Measurements from ENCODE around the gene SCYL3. TPM values are rescaled to one million over a fixed set of nuclear protein-coding genes. Genes with fewer than 3 reads are reported as not detected.

The SCYL3 gene, protein sequence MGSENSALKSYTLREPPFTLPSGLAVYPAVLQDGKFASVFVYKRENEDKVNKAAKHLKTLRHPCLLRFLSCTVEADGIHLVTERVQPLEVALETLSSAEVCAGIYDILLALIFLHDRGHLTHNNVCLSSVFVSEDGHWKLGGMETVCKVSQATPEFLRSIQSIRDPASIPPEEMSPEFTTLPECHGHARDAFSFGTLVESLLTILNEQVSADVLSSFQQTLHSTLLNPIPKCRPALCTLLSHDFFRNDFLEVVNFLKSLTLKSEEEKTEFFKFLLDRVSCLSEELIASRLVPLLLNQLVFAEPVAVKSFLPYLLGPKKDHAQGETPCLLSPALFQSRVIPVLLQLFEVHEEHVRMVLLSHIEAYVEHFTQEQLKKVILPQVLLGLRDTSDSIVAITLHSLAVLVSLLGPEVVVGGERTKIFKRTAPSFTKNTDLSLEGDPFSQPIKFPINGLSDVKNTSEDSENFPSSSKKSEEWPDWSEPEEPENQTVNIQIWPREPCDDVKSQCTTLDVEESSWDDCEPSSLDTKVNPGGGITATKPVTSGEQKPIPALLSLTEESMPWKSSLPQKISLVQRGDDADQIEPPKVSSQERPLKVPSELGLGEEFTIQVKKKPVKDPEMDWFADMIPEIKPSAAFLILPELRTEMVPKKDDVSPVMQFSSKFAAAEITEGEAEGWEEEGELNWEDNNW
- total RNA-seq: 10 to 100 TPM; 10.5 to 20.8 (median 18.2) TPM
- 24.4 TPM for total RNA-seq (2013)
- total RNA-seq: 16.5 to 78.1 (median 37.4) reads per million in 29 experiments

DNA sequence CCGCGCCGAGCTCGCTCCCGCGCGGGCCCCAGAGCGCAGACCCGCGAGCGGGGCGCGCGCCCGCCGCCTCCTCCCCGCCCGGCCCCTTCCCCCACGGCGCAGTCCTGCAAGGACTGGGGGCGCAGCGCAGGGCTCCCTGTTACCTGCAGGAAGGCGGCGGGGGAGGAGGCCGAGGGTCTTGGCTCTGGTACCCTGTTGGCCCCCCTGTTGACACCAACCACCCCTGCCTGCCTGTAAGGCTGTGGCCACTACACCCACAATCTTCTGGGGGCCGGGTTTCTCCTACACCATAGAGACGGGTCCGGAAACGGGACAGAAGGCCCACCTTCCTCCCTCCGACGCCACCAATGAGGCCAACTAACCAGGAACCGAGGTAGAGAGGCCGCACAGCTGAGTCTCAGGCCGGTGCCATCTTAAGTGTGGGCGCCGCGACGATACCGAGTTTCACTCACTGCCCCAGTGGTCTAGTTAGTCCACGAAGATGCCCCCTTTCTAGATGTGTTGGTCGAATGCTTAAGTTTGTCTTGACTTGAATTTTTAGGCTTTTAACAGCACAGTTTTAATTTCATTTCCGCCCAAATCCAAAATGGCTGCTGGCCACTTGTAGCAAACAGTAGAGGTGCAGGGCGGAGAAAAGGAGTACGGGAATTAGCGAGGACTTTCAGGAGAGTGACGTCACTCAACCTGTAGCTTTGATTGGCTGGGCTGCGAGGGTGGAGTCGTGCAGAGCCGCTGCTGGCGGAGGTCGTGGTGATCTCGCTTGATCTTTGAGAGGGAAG, at the start of gene SCYL3:
Gene SCYL3 (minus strand): TSS at position 252 of the 779 bp plus-strand sequence. CDS start 5,056 bp downstream, outside the sequence.
- Histone ChIP-seq H3K27ac (ENCODE audit: low read length) (peak within 1 kb of the TSS; percentile 98), H3K27me3 (replicated peaks in 1 of 2; ENCODE audit: control insufficient read depth in 2 of 2, extremely low read depth in 1 of 2, insufficient read depth in 2 of 2, low read length in 1 of 2) (no peaks in the 10 kb centered on the region), H3K4me1 (ENCODE audit: control insufficient read depth in 1 of 2, extremely low read depth in 1 of 2, insufficient read depth in 2 of 2, low read length in 2 of 2) (peaks cover 24 to 27% of the 10 kb centered on the region in 2 experiments), H3K36me3 (ENCODE audit: control insufficient read depth in 2 of 2, extremely low read depth in 1 of 2, insufficient read depth in 1 of 2, low read length in 1 of 2) (peaks cover 0 to under 1% of the 10 kb centered on the region in 2 donors), H3K9me3 (no peaks in the 10 kb centered on the region), H3K4me3 (ENCODE audit: control insufficient read depth in 1 of 2, extremely low read depth in 1 of 2, low read length in 1 of 2) (peak within 1 kb of the TSS; percentile 61 to 95)
- Mint-ChIP-seq H3K36me3 (no peaks in the 10 kb centered on the region), H3K4me3 (peak within 1 kb of the TSS; percentile 87 to 90 (median 89)), H3K27me3 (peaks cover 0 to 10% of the 10 kb centered on the region in 2 donors), H3K4me1 (peaks cover 46 to 49% (median 48%) of the 10 kb centered on the region in 3 donors), H3K9me3 (no peaks in the 10 kb centered on the region), H3K27ac (peak within 1 kb of the TSS; percentile 99 to 100)
- under 1% methylated on average over 40 of the region's 52 CpGs for WGBS (ENCODE audit: insufficient coverage)
- CTCF ChIA-PET: interaction anchor here (0.9 to 1.7 kb wide), 5 partner anchors 11 to 1420 kb away, joined by 3 to 13 read pairs (median 4); partner anchors contain the start of genes FMO4 (in 1 of the 2) and KIFAP3 (in 1 of the 2)
- POLR2A ChIA-PET: interaction anchor here (0.6 to 2.8 kb wide), 16 partner anchors 8 to 1957 kb away, joined by 3 to 11 read pairs (median 4); partner anchors contain the start of genes BLZF1 (in 1 of the 2), DCAF6 (in 1 of the 2), KIFAP3 (in 1 of the 2) and MPC2 (in 1 of the 2)
- DNase-seq (peak; percentile 81 to 95 (median 88)), ATAC-seq (replicated peaks in 1 of 4) (peak; percentile 88 to 89 (median 88))

DNA sequence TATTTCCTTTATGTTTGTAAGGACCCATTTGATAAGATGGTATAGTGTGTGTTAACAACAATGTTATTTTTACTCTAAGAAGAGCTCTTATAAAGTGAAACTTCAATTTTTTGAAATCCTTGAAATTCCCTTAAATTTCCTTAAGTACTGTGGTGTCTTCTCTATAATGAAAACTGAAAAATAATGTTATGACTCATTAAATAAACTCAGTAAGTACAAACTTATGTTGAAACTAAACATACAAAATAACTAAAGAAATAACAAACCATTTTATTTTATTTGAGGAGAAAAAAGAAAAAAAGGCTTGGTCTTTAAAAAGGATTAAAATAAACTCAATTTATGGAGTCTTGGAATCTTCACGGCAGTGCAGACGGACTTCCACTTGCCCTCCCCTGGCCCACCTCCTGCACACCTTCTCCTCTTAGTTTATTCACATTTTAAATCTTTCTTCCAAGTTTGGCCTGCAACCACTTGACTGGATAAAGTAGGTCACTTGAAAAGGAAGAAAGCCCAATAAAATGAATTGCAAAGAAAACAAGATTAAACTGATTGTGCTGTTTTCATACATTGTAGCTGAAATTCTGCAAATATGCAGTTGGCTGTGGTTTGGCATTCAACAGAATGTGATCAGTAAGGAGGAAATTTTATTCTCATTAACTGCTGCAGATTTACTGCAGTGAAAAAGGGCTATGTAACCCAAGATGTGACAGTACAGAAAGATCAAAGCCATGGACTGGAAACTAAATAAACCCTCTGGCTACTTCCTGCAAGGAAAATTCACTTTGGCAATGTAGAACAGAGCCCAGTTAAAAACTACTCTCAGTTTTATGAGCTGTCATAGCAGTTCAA, 48.5 kb upstream of the SCYL3 start:
- Mint-ChIP-seq H3K27ac (no peak overlapping the region), H3K4me1 (no peaks in the 10 kb centered on the region), H3K9me3 (no peaks in the 10 kb centered on the region), H3K27me3 (no peaks in the 10 kb centered on the region), H3K4me3 (no peak overlapping the region), H3K36me3 (peaks cover 20% of the 10 kb centered on the region)
- DNase-seq (no peak), ATAC-seq (replicated peaks in 1 of 4) (no peak)
- Histone ChIP-seq H3K36me3 (ENCODE audit: control insufficient read depth in 2 of 2, extremely low read depth in 1 of 2, insufficient read depth in 1 of 2, low read length in 1 of 2) (peaks cover 2 to 4% of the 10 kb centered on the region in 2 donors), H3K4me3 (ENCODE audit: control insufficient read depth in 1 of 2, extremely low read depth in 1 of 2, low read length in 1 of 2) (no peak overlapping the region), H3K27me3 (replicated peaks in 1 of 2; ENCODE audit: control insufficient read depth in 2 of 2, extremely low read depth in 1 of 2, insufficient read depth in 2 of 2, low read length in 1 of 2) (no peaks in the 10 kb centered on the region), H3K27ac (ENCODE audit: low read length) (no peak overlapping the region), H3K4me1 (ENCODE audit: control insufficient read depth in 1 of 2, extremely low read depth in 1 of 2, insufficient read depth in 2 of 2, low read length in 2 of 2) (no peaks in the 10 kb centered on the region), H3K9me3 (no peaks in the 10 kb centered on the region)
- CTCF ChIA-PET: interaction anchor here in 1 of 2 donors (0.6 kb wide), 1 partner anchor 248 kb away, joined by 3 read pairs; no protein-coding TSS in a partner anchor
- POLR2A ChIA-PET: no interaction called here
- WGBS (ENCODE audit: insufficient coverage): no CpG with 5 or more reads among the region's 2 CpGs

DNA sequence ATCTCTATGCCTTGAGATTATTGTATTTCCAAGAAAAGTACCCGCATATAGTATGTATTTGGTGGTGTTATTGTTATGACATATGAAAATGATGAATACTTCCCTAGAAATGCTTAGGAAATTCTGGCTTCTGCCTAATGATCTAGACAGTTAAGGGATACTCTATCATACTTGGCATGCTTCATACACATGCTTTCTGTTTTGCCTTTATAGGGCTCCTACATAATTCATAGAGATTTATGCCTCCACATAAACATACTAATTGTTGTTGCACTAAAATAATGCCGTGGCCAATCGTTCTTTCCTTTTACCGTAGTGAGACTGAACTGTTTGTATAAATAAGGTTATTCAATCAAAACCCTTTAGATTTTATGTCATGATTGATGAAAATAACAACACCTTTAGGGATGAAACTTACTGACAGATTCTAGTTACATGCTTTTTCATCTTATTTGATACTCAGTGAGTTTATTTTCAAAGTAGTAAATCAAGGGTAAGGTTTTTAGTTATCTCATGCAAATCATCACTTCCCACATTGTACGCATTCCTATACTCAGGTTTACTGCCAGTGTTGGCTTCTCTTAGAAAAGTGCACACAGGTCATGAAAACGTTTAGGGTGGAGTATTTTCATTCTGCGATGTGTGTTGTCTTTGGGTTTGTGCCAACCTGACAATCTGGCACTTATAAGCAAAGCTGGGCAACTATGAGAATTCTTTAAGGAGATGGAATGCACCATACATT, 40.5 kb upstream of the SCYL3 start:
- no peaks in the 10 kb centered on the region for H3K4me1 ChIP-seq (ENCODE audit: control insufficient read depth in 1 of 2, extremely low read depth in 1 of 2, insufficient read depth in 2 of 2, low read length in 2 of 2)
- CTCF ChIA-PET: no interaction called here
- no peaks in the 10 kb centered on the region for H3K27me3 ChIP-seq (replicated peaks in 1 of 2; ENCODE audit: control insufficient read depth in 2 of 2, extremely low read depth in 1 of 2, insufficient read depth in 2 of 2, low read length in 1 of 2)
- POLR2A ChIA-PET: no interaction called here
- no peaks in the 10 kb centered on the region for H3K9me3 ChIP-seq
- H3K27me3 Mint-ChIP-seq: no peaks in the 10 kb centered on the region
- no peak overlapping the region for H3K27ac ChIP-seq (ENCODE audit: low read length)
- no CpG with 5 or more reads among the region's 7 CpGs for WGBS (ENCODE audit: insufficient coverage)
- H3K27ac Mint-ChIP-seq: no peak overlapping the region
- no peaks in the 10 kb centered on the region for H3K4me1 Mint-ChIP-seq
- ATAC-seq (replicated peaks in 1 of 4) (no peak), DNase-seq (no peak)
- H3K9me3 Mint-ChIP-seq: no peaks in the 10 kb centered on the region
- peaks cover 5% of the 10 kb centered on the region for H3K36me3 Mint-ChIP-seq
- H3K4me3 Mint-ChIP-seq: no peak overlapping the region
- no peaks in the 10 kb centered on the region for H3K36me3 ChIP-seq (ENCODE audit: control insufficient read depth in 2 of 2, extremely low read depth in 1 of 2, insufficient read depth in 1 of 2, low read length in 1 of 2)
- no peak overlapping the region for H3K4me3 ChIP-seq (ENCODE audit: control insufficient read depth in 1 of 2, extremely low read depth in 1 of 2, low read length in 1 of 2)

DNA sequence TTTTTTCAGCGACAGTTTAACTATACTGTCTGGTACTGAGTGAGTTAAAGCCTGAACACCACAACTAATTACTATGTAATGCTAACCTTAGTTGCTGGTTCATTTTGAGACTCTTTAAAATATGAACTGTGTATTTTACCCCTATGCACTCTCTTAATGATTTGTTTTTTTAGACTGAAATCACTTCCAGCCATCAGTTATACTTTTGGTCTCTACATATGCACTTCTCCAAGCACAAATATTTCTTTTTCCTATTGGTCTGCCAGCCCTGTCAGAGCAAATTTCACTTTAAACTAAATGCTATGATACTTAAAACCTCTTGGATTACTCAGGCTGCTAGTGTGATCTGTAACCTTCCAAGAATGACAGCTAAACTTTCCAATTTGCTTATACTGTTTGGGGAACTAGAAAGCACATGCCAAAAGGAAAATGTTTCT, 38.1 kb upstream of the SCYL3 start:
- no peak overlapping the region for H3K4me3 ChIP-seq (ENCODE audit: control insufficient read depth in 1 of 2, extremely low read depth in 1 of 2, low read length in 1 of 2)
- WGBS (ENCODE audit: insufficient coverage): no CpG with 5 or more reads among the region's 1 CpG
- ATAC-seq (replicated peaks in 1 of 4) (no peak), DNase-seq (no peak)
- POLR2A ChIA-PET: interaction anchor here in 1 of 2 donors (0.6 kb wide), 1 partner anchor 1012 kb away, joined by 3 read pairs; no protein-coding TSS in a partner anchor
- peak overlapping the region in 1 of 2 donors; percentile 55 for H3K27ac Mint-ChIP-seq
- H3K4me3 Mint-ChIP-seq: no peak overlapping the region
- H3K27ac ChIP-seq (ENCODE audit: low read length): no peak overlapping the region
- H3K36me3 ChIP-seq (ENCODE audit: control insufficient read depth in 2 of 2, extremely low read depth in 1 of 2, insufficient read depth in 1 of 2, low read length in 1 of 2): no peaks in the 10 kb centered on the region
- H3K9me3 ChIP-seq: no peaks in the 10 kb centered on the region
- no peaks in the 10 kb centered on the region for H3K36me3 Mint-ChIP-seq
- no peaks in the 10 kb centered on the region for H3K27me3 ChIP-seq (replicated peaks in 1 of 2; ENCODE audit: control insufficient read depth in 2 of 2, extremely low read depth in 1 of 2, insufficient read depth in 2 of 2, low read length in 1 of 2)
- H3K9me3 Mint-ChIP-seq: no peaks in the 10 kb centered on the region
- CTCF ChIA-PET: no interaction called here
- no peaks in the 10 kb centered on the region for H3K27me3 Mint-ChIP-seq
- H3K4me1 ChIP-seq (ENCODE audit: control insufficient read depth in 1 of 2, extremely low read depth in 1 of 2, insufficient read depth in 2 of 2, low read length in 2 of 2): no peaks in the 10 kb centered on the region
- peaks cover 0 to 3% (median 2%) of the 10 kb centered on the region in 3 donors for H3K4me1 Mint-ChIP-seq

DNA sequence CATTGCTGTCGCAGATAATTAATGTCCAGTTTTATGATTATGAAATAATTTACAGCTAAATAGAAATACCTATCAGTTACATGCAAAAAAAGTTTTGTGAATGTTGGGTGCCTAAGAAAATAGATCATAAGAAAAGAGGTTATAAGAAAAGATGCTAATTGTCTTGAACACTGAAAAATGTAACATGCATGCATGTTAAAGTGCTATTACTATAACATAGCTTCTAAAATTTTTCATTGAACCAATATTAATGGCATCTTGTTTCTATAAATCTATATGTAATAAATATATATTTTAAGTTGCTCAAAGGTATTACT, 35.5 kb upstream of the SCYL3 start:
- Mint-ChIP-seq H3K4me3 (no peak overlapping the region), H3K27me3 (no peaks in the 10 kb centered on the region), H3K36me3 (no peaks in the 10 kb centered on the region), H3K4me1 (peaks cover 6 to 7% (median 7%) of the 10 kb centered on the region in 3 donors), H3K9me3 (no peaks in the 10 kb centered on the region), H3K27ac (no peak overlapping the region)
- no peak overlapping the region for H3K27ac ChIP-seq (ENCODE audit: low read length)
- H3K4me3 ChIP-seq (ENCODE audit: control insufficient read depth in 1 of 2, extremely low read depth in 1 of 2, low read length in 1 of 2): no peak overlapping the region
- no peaks in the 10 kb centered on the region for H3K9me3 ChIP-seq
- no peaks in the 10 kb centered on the region for H3K36me3 ChIP-seq (ENCODE audit: control insufficient read depth in 2 of 2, extremely low read depth in 1 of 2, insufficient read depth in 1 of 2, low read length in 1 of 2)
- H3K27me3 ChIP-seq (replicated peaks in 1 of 2; ENCODE audit: control insufficient read depth in 2 of 2, extremely low read depth in 1 of 2, insufficient read depth in 2 of 2, low read length in 1 of 2): no peaks in the 10 kb centered on the region
- no CpG with 5 or more reads among the region's 1 CpG for WGBS (ENCODE audit: insufficient coverage)
- ChIA-PET POLR2A (interaction anchor here in 1 of 2 donors (0.6 kb wide), 1 partner anchor 611 kb away, joined by 3 read pairs; no protein-coding TSS in a partner anchor), CTCF (interaction anchor here (0.6 to 1.4 kb wide), 11 partner anchors 10 to 1385 kb away, joined by 3 to 8 read pairs (median 4); partner anchors contain the start of genes FMO4 (in 1 of the 2) and GORAB (in 1 of the 2))
- DNase-seq (no peak), ATAC-seq (replicated peaks in 1 of 4) (no peak)
- H3K4me1 ChIP-seq (ENCODE audit: control insufficient read depth in 1 of 2, extremely low read depth in 1 of 2, insufficient read depth in 2 of 2, low read length in 2 of 2): peaks cover 0 to 3% of the 10 kb centered on the region in 2 experiments

Measured in T-cell (primary cell).